Measurements from ENCODE around the gene UBXN11. TPM values are rescaled to one million over a fixed set of nuclear protein-coding genes. Genes with fewer than 3 reads are reported as not detected.

Gene UBXN11
- total RNA-seq, 1 donor from 2014 or later: 9.4 TPM

DNA sequence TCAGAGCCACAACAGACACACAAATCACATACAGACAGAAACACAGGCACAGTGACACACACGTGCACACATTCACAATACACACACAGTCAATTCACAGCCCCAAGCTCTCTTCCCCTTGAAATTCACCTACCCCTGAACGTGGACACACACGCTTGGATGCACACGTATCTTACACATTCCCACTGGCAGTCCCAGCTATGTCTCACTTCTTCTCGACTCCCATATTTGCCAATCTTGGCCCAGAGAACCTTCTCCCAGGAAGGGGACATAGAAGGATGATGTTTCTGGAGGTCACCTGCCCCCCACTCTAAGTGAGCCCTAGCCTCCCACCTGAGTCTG, 45.9 kb upstream of the UBXN11 start:
- Histone ChIP-seq H3K36me3 (ENCODE audit: control insufficient read depth, insufficient read depth, low read length) (no peaks in the 10 kb centered on the region), H3K27me3 (ENCODE audit: control insufficient read depth, insufficient read depth, low read length) (peaks cover 2% of the 10 kb centered on the region), H3K4me3 (ENCODE audit: low read depth, low read length) (no peak overlapping the region)
- DNase-seq (ENCODE audit: low read depth): no peak
- TF ChIP-seq CTCF (IDR thresholded peaks at IDR 0.05; ENCODE audit: insufficient read depth, low read length, poor library complexity, severe bottlenecking): no peak

DNA sequence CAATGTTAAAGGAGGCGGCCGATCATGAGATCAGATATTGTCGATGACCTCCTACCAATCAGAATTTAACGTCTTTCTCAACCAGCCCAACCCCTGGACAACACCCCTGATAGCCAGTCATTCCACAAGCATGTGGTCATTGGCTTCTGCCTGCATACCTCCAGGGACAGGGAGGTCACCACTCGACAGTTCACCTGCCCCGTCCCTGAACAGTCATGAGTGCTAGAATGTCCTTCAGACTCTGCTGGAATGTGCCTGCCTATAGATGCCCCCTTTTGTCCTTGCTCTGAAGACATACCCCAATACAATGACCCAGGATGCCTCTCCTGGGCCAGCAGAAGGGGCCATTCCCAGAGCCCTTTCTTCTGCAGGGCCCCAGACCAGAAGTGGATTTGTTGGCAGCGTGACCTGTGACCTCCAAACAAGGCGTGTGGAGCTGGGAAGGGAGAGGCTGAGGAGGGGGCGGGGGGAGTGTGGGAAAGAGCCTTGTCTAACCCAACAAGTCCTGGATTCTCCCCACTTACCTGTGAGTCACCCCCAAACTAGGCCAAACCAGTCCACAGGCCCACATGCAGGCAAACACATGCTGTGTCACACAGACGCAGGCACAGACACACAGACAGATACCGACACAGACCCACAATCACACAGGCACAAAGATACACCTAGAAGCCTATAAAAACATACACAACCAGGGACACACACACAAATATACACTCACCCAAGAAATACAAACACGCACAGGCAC, 45.3 kb upstream of the UBXN11 start:
- no peak overlapping the region for H3K4me3 ChIP-seq (ENCODE audit: low read depth, low read length)
- no peak for TF ChIP-seq CTCF (IDR thresholded peaks at IDR 0.05; ENCODE audit: insufficient read depth, low read length, poor library complexity, severe bottlenecking)
- peaks cover 2% of the 10 kb centered on the region for H3K27me3 ChIP-seq (ENCODE audit: control insufficient read depth, insufficient read depth, low read length)
- DNase-seq (ENCODE audit: low read depth): no peak
- H3K36me3 ChIP-seq (ENCODE audit: control insufficient read depth, insufficient read depth, low read length): no peaks in the 10 kb centered on the region

DNA sequence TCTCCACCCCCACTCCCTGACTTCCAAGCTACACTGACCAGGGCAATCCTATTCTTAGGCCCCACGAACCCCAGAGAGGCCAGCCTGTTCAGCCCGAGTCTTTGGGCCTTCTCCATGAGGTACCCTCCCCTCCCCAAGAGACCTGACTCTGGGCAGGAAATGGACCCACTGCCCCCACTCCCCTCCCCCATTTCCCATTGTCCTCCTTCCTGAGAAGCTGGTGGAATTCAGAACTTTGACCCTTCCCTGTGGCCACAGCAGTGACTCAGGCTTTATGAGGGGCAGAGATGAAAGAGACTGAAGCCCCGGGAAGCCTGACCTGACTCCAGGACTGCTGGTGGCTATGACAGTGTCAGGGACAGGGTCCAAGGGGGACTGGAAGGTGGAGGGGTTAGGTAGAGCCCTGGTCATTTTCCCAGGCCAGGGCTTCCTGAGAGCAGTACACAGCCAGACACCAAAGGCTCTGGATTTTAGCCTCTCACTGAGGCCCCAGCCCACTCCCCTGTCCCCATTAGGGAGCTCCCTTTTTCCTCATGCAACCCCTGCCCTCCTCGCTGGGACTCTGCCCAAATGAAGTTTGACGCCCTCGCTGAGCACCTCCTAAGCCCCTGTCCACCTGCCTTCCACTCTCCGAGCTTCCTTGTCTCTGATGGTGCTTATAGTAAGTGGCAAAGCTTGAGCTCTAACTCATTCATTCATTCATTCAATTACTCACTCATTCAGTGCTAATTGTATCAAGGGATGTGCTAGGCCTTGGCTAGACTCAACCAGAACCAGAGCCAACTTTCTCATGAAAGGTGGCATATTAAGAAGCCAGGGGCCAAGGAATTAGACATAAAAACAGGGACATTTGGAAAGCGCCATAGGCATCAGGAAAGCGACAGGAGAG, 44.5 kb upstream of the UBXN11 start:
- Histone ChIP-seq H3K36me3 (ENCODE audit: control insufficient read depth, insufficient read depth, low read length) (no peaks in the 10 kb centered on the region), H3K4me3 (ENCODE audit: low read depth, low read length) (no peak overlapping the region), H3K27me3 (ENCODE audit: control insufficient read depth, insufficient read depth, low read length) (peaks cover 2% of the 10 kb centered on the region)
- no peak for TF ChIP-seq CTCF (IDR thresholded peaks at IDR 0.05; ENCODE audit: insufficient read depth, low read length, poor library complexity, severe bottlenecking)
- no peak for DNase-seq (ENCODE audit: low read depth)

GRCh38 chr1:26350343-26350700, 43.9 kb upstream of the UBXN11 start:
- Histone ChIP-seq H3K4me3 (ENCODE audit: low read depth, low read length) (no peak overlapping the region), H3K27me3 (ENCODE audit: control insufficient read depth, insufficient read depth, low read length) (peaks cover 4% of the 10 kb centered on the region), H3K36me3 (ENCODE audit: control insufficient read depth, insufficient read depth, low read length) (no peaks in the 10 kb centered on the region)
- TF ChIP-seq CTCF (IDR thresholded peaks at IDR 0.05; ENCODE audit: insufficient read depth, low read length, poor library complexity, severe bottlenecking): no peak
- no peak for DNase-seq (ENCODE audit: low read depth)

- no peak overlapping the region for H3K4me3 ChIP-seq (ENCODE audit: low read depth, low read length)
- H3K36me3 ChIP-seq (ENCODE audit: control insufficient read depth, insufficient read depth, low read length): no peaks in the 10 kb centered on the region
- no peak for TF ChIP-seq CTCF (IDR thresholded peaks at IDR 0.05; ENCODE audit: insufficient read depth, low read length, poor library complexity, severe bottlenecking)
- DNase-seq (ENCODE audit: low read depth): no peak
- peaks cover 4% of the 10 kb centered on the region for H3K27me3 ChIP-seq (ENCODE audit: control insufficient read depth, insufficient read depth, low read length)
Observed at GRCh38 chr1:26349877-26350244, 43.4 kb upstream of the UBXN11 start.

All from kidney epithelial cell (primary cell).